Stimulated activated CD8-positive, alpha-beta memory T cell treated with anti-CD3 and anti-CD28 coated beads, Interleukin-4, amount 100 ng/mL, for 24 hours (primary cell): ENCODE results near the gene GOLGA5.

Experiments
- DNase-seq: peaks from one replicate; pipeline ENCODE4 v3.0.0-alpha.2; 2020; ENCODE audit warnings: low read depth

Gene GOLGA5

GRCh38 chr14:92880851-92881250 is 86.7 kb downstream of the GOLGA5 start:
- no peak for DNase-seq

GRCh38 chr14:92883066-92883465 is 89.0 kb downstream of the GOLGA5 start:
- no peak for DNase-seq

GRCh38 chr14:92884410-92884809 is 90.3 kb downstream of the GOLGA5 start:
- DNase-seq: no peak

- no peak for DNase-seq
Observed at GRCh38 chr14:92885279-92886061, 91.4 kb downstream of the GOLGA5 start.

DNA sequence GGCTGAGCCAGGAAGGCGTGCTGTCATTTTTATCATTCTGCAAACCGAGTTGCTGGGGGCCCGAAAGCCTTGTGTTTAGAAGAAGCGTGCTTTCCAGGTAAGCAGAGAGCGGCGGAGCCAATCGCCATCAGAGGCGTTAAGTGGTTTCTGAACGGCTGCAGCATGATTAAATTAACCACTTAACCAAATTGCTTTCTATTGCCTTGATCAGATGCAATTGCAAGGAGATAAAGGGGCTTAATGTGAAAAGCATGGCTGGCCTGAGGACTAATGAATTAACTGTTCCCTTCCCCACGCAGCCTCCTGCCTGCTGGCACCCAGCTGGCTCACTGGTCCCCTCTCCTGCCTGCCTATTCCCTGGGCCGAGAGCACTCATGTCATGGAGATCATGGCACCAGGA is 92.2 kb downstream of the GOLGA5 start:
- no peak for DNase-seq

DNA sequence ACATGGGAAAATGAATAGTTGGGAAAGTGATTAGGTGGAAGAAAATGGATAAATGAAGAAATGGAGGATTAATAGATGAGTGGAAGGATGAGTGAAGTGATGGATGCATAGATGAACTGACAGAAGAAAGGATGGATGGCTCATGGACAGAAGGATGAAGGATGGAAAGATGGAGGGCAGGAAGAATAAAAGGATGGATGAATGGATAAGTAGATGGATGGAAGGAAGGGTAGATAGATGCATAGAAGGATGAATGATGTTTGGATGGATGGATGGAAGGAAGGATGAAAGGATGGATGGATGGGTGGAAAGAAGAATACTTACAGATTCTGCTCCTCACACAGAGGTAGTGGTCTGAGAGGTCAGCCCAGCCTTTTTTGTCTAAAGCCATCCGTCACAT is 93.1 kb downstream of the GOLGA5 start:
- DNase-seq: no peak

GRCh38 chr14:92888896-92889295 is 94.8 kb downstream of the GOLGA5 start:
- no peak for DNase-seq
